ENCODE measurements around the gene GPR158.

Gene GPR158

GRCh38 chr10:25175527-25176420 is 973 bp downstream of the GPR158 start:
- Histone ChIP-seq H3K36me3 (ENCODE audit: insufficient read depth, low read length) (no peaks in the 10 kb centered on the region), H3K4me3 (ENCODE audit: low read length) (peak overlapping the region; percentile 67)

GRCh38 chr10:25176421-25176968 is 1.7 kb downstream of the GPR158 start:
- Histone ChIP-seq H3K4me3 (ENCODE audit: low read length) (peak overlapping the region; percentile 67), H3K27me3 (ENCODE audit: insufficient read depth, low read length) (peaks cover 19% of the 10 kb centered on the region)

More at GRCh38 chr10:25175527-25176420, 973 bp downstream of the GPR158 start:
- Histone ChIP-seq H2AFZ (ENCODE audit: low read depth, low read length) (peak overlapping the region; percentile 90), H3K27me3 (ENCODE audit: insufficient read depth, low read length) (peaks cover 19% of the 10 kb centered on the region), H3K9me3 (ENCODE audit: low read length) (no peaks in the 10 kb centered on the region), H3K4me1 (ENCODE audit: insufficient read depth, low read length) (peaks cover 23% of the 10 kb centered on the region)

GRCh38 chr10:25177093-25177753 is 2.4 kb downstream of the GPR158 start:
- H3K36me3 ChIP-seq (ENCODE audit: insufficient read depth, low read length): no peaks in the 10 kb centered on the region
- H3K4me3 ChIP-seq (ENCODE audit: low read length): peak overlapping the region; percentile 67
- peaks cover 19% of the 10 kb centered on the region for H3K27me3 ChIP-seq (ENCODE audit: insufficient read depth, low read length)

More at GRCh38 chr10:25176421-25176968, 1.7 kb downstream of the GPR158 start:
- Histone ChIP-seq H3K4me1 (ENCODE audit: insufficient read depth, low read length) (peaks cover 23% of the 10 kb centered on the region), H3K9me3 (ENCODE audit: low read length) (no peaks in the 10 kb centered on the region), H2AFZ (ENCODE audit: low read depth, low read length) (peak overlapping the region; percentile 65), H3K36me3 (ENCODE audit: insufficient read depth, low read length) (no peaks in the 10 kb centered on the region)

GRCh38 chr10:25177754-25178135 is 2.9 kb downstream of the GPR158 start:
- Histone ChIP-seq H3K4me1 (ENCODE audit: insufficient read depth, low read length) (peaks cover 23% of the 10 kb centered on the region), H2AFZ (ENCODE audit: low read depth, low read length) (no peak overlapping the region), H3K27me3 (ENCODE audit: insufficient read depth, low read length) (peaks cover 19% of the 10 kb centered on the region), H3K36me3 (ENCODE audit: insufficient read depth, low read length) (no peaks in the 10 kb centered on the region), H3K4me3 (ENCODE audit: low read length) (no peak overlapping the region), H3K9me3 (ENCODE audit: low read length) (no peaks in the 10 kb centered on the region)

More at GRCh38 chr10:25177093-25177753, 2.4 kb downstream of the GPR158 start:
- Histone ChIP-seq H2AFZ (ENCODE audit: low read depth, low read length) (peak overlapping the region; percentile 65), H3K9me3 (ENCODE audit: low read length) (no peaks in the 10 kb centered on the region), H3K4me1 (ENCODE audit: insufficient read depth, low read length) (peaks cover 23% of the 10 kb centered on the region)

GRCh38 chr10:25178411-25178810 is 3.6 kb downstream of the GPR158 start:
- Histone ChIP-seq H3K4me1 (ENCODE audit: insufficient read depth, low read length) (peaks cover 23% of the 10 kb centered on the region), H2AFZ (ENCODE audit: low read depth, low read length) (no peak overlapping the region), H3K4me3 (ENCODE audit: low read length) (no peak overlapping the region), H3K36me3 (ENCODE audit: insufficient read depth, low read length) (no peaks in the 10 kb centered on the region), H3K27me3 (ENCODE audit: insufficient read depth, low read length) (peaks cover 16% of the 10 kb centered on the region), H3K9me3 (ENCODE audit: low read length) (no peaks in the 10 kb centered on the region)

- H3K9me3 ChIP-seq (ENCODE audit: low read length): no peaks in the 10 kb centered on the region
- no peaks in the 10 kb centered on the region for H3K36me3 ChIP-seq (ENCODE audit: insufficient read depth, low read length)
- peaks cover 16% of the 10 kb centered on the region for H3K27me3 ChIP-seq (ENCODE audit: insufficient read depth, low read length)
- H3K4me3 ChIP-seq (ENCODE audit: low read length): no peak overlapping the region
- H3K4me1 ChIP-seq (ENCODE audit: insufficient read depth, low read length): peaks cover 14% of the 10 kb centered on the region
- H2AFZ ChIP-seq (ENCODE audit: low read depth, low read length): no peak overlapping the region
Observed at GRCh38 chr10:25180801-25181200, 6.0 kb downstream of the GPR158 start.

GRCh38 chr10:25182636-25183035 is 7.8 kb downstream of the GPR158 start:
- Histone ChIP-seq H3K4me1 (ENCODE audit: insufficient read depth, low read length) (no peaks in the 10 kb centered on the region), H3K27me3 (ENCODE audit: insufficient read depth, low read length) (peaks cover 1% of the 10 kb centered on the region), H3K36me3 (ENCODE audit: insufficient read depth, low read length) (no peaks in the 10 kb centered on the region)

GRCh38 chr10:25191162-25191895 is 16.5 kb downstream of the GPR158 start:
- Histone ChIP-seq H3K36me3 (ENCODE audit: insufficient read depth, low read length) (no peaks in the 10 kb centered on the region), H3K9me3 (ENCODE audit: low read length) (no peaks in the 10 kb centered on the region), H3K27me3 (ENCODE audit: insufficient read depth, low read length) (no peaks in the 10 kb centered on the region), H3K4me3 (ENCODE audit: low read length) (no peak overlapping the region), H2AFZ (ENCODE audit: low read depth, low read length) (no peak overlapping the region), H3K4me1 (ENCODE audit: insufficient read depth, low read length) (no peaks in the 10 kb centered on the region)

More at GRCh38 chr10:25182636-25183035, 7.8 kb downstream of the GPR158 start:
- Histone ChIP-seq H3K4me3 (ENCODE audit: low read length) (no peak overlapping the region), H2AFZ (ENCODE audit: low read depth, low read length) (no peak overlapping the region), H3K9me3 (ENCODE audit: low read length) (no peaks in the 10 kb centered on the region)

- Histone ChIP-seq H3K27me3 (ENCODE audit: insufficient read depth, low read length) (no peaks in the 10 kb centered on the region), H3K9me3 (ENCODE audit: low read length) (no peaks in the 10 kb centered on the region), H2AFZ (ENCODE audit: low read depth, low read length) (no peak overlapping the region), H3K4me3 (ENCODE audit: low read length) (no peak overlapping the region), H3K4me1 (ENCODE audit: insufficient read depth, low read length) (no peaks in the 10 kb centered on the region), H3K36me3 (ENCODE audit: insufficient read depth, low read length) (no peaks in the 10 kb centered on the region)
Observed at GRCh38 chr10:25198151-25198550, 23.4 kb downstream of the GPR158 start.

GRCh38 chr10:25206693-25207414 is 32.1 kb downstream of the GPR158 start:
- Histone ChIP-seq H3K9me3 (ENCODE audit: low read length) (no peaks in the 10 kb centered on the region), H2AFZ (ENCODE audit: low read depth, low read length) (no peak overlapping the region), H3K36me3 (ENCODE audit: insufficient read depth, low read length) (no peaks in the 10 kb centered on the region), H3K4me1 (ENCODE audit: insufficient read depth, low read length) (no peaks in the 10 kb centered on the region), H3K4me3 (ENCODE audit: low read length) (no peak overlapping the region), H3K27me3 (ENCODE audit: insufficient read depth, low read length) (no peaks in the 10 kb centered on the region)

GRCh38 chr10:25209618-25210017 is 34.8 kb downstream of the GPR158 start:
- H3K9me3 ChIP-seq (ENCODE audit: low read length): no peaks in the 10 kb centered on the region
- no peak overlapping the region for H3K4me3 ChIP-seq (ENCODE audit: low read length)
- H3K4me1 ChIP-seq (ENCODE audit: insufficient read depth, low read length): no peaks in the 10 kb centered on the region
- no peaks in the 10 kb centered on the region for H3K36me3 ChIP-seq (ENCODE audit: insufficient read depth, low read length)
- H3K27me3 ChIP-seq (ENCODE audit: insufficient read depth, low read length): no peaks in the 10 kb centered on the region
- no peak overlapping the region for H2AFZ ChIP-seq (ENCODE audit: low read depth, low read length)

- H2AFZ ChIP-seq (ENCODE audit: low read depth, low read length): no peak overlapping the region
- no peaks in the 10 kb centered on the region for H3K27me3 ChIP-seq (ENCODE audit: insufficient read depth, low read length)
- no peaks in the 10 kb centered on the region for H3K9me3 ChIP-seq (ENCODE audit: low read length)
- no peak overlapping the region for H3K4me3 ChIP-seq (ENCODE audit: low read length)
- H3K4me1 ChIP-seq (ENCODE audit: insufficient read depth, low read length): no peaks in the 10 kb centered on the region
- no peaks in the 10 kb centered on the region for H3K36me3 ChIP-seq (ENCODE audit: insufficient read depth, low read length)
Observed at GRCh38 chr10:25210265-25210664, 35.5 kb downstream of the GPR158 start.
